IMR-90 (cell line): ENCODE results near the gene MAPRE2. TPM values are rescaled to one million over a fixed set of nuclear protein-coding genes. Genes with fewer than 3 reads are reported as not detected.

ENCODE experiments used
- ATAC-seq: fragments of 200-7000 bp; cut with Tn5 transposase; 2 replicates; pipeline ENCODE4 v1.9.1; 2020; ENCODE audit warnings: low read depth, mild to moderate bottlenecking, moderate library complexity
- BruUV-seq: library from RNA; stranded (reverse); fragments of 400-500 nt; replicated peaks from 2 replicates; lab custom pipeline; 2021; lab: Mats Ljungman, UMichigan
- CTCF ChIA-PET: fragments of 300-600 bp; formaldehyde crosslinking; extraction: SDS; loops from one replicate; lab custom pipeline; 2021; ENCODE audit warnings: antibody characterized with exemption; lab: Yijun Ruan, JAX
- POLR2A ChIA-PET: fragments of 300-600 bp; sonication (Branson Sonifier 250); formaldehyde crosslinking; loops from one replicate; lab custom pipeline; 2022; ENCODE audit warnings: antibody characterized with exemption; ENCODE audit not compliant: unreplicated experiment; lab: Charles Lee
- DNase-seq: peaks from one replicate; pipeline ENCODE4 v3.0.0; 2013
- H2AFZ ChIP-seq: replicated peaks from 2 replicates; pipeline ENCODE3; 2013; ENCODE audit warnings: low read length, mild to moderate bottlenecking; ENCODE audit not compliant: poor library complexity
- H2AK5ac ChIP-seq: 2 replicates; pipeline ENCODE4 v1.6.1; 2013; ENCODE audit warnings: low read depth, low read length, inconsistent platforms
- H2AK9ac ChIP-seq: replicated peaks from 2 replicates; pipeline ENCODE3; 2013; ENCODE audit warnings: mild to moderate bottlenecking, low read depth, low read length, moderate library complexity; ENCODE audit not compliant: poor library complexity
- H2BK120ac ChIP-seq: 2 replicates; pipeline ENCODE4 v1.6.1; 2013; ENCODE audit warnings: low read depth, low read length, inconsistent platforms
- H2BK15ac ChIP-seq: 3 replicates; pipeline ENCODE4 v1.6.1; 2013; ENCODE audit warnings: low read depth, low read length, inconsistent platforms
- H2BK20ac ChIP-seq: 2 replicates; pipeline ENCODE4 v1.6.1; 2013; ENCODE audit warnings: low read depth, mild to moderate bottlenecking, inconsistent platforms, low read length, moderate library complexity
- H2BK5ac ChIP-seq: 2 replicates; pipeline ENCODE4 v1.6.1; 2013; ENCODE audit warnings: mild to moderate bottlenecking, low read depth, low read length, inconsistent platforms; ENCODE audit not compliant: poor library complexity, severe bottlenecking
- H3K14ac ChIP-seq: replicated peaks from 2 replicates; pipeline ENCODE4 v1.6.1; 2013; ENCODE audit warnings: low read depth, low read length, inconsistent platforms
- H3K18ac ChIP-seq: 2 replicates; pipeline ENCODE4 v1.6.1; 2013; ENCODE audit warnings: low read depth, low read length, control low read depth
- H3K23ac ChIP-seq: 2 replicates; pipeline ENCODE4 v1.6.1; 2013; ENCODE audit warnings: low read depth, low read length, inconsistent platforms
- H3K27ac ChIP-seq: 2 replicates; pipeline ENCODE4 v1.5.1; 2013; ENCODE audit warnings: mild to moderate bottlenecking, control low read depth, low read length; ENCODE audit not compliant: insufficient read depth
- H3K27me3 ChIP-seq: 2 replicates; pipeline ENCODE4 v1.6.1; 2013; ENCODE audit warnings: low read length; ENCODE audit not compliant: control insufficient read depth, insufficient read depth
- H3K36me3 ChIP-seq: 2 replicates; pipeline ENCODE4 v1.6.1; 2013; ENCODE audit warnings: low read length, mixed read lengths; ENCODE audit not compliant: control insufficient read depth, insufficient read depth
- H3K4ac ChIP-seq: 2 replicates; pipeline ENCODE4 v1.6.1; 2013; ENCODE audit warnings: low read depth, low read length, inconsistent platforms
- H3K4me1 ChIP-seq: 2 replicates; pipeline ENCODE4 v1.6.1; 2013; ENCODE audit warnings: low read length, mixed read lengths; ENCODE audit not compliant: control insufficient read depth, insufficient read depth
- H3K4me2 ChIP-seq: 2 replicates; pipeline ENCODE4 v1.6.1; 2013; ENCODE audit warnings: low read depth, mild to moderate bottlenecking, control low read depth, low read length, moderate library complexity
- H3K4me3 ChIP-seq: 2 replicates; pipeline ENCODE4 v1.5.1; 2013; ENCODE audit warnings: low read depth, mild to moderate bottlenecking, control low read depth, low read length, moderate library complexity; ENCODE audit not compliant: insufficient read depth
- H3K56ac ChIP-seq: 2 replicates; pipeline ENCODE4 v1.6.1; 2013; ENCODE audit warnings: low read length, inconsistent platforms; ENCODE audit not compliant: insufficient read depth; ENCODE audit errors: extremely low read depth
- H3K79me1 ChIP-seq, 2 experiments: 2 replicates each; pipeline ENCODE4 v1.6.1; 2013; ENCODE audit warnings: low read length in 2 of 2, inconsistent platforms in 1 of 2, low read depth in 1 of 2
- H3K9ac ChIP-seq: 2 replicates; pipeline ENCODE4 v1.6.1; 2013; ENCODE audit warnings: low read depth, low read length, control low read depth
- H3K9me1 ChIP-seq: 2 replicates; pipeline ENCODE4 v1.6.1; 2013; ENCODE audit warnings: low read length, inconsistent platforms; ENCODE audit not compliant: insufficient read depth
- H3K9me3 ChIP-seq: 2 replicates; pipeline ENCODE4 v1.6.1; 2013; ENCODE audit warnings: low read length; ENCODE audit not compliant: control insufficient read depth, insufficient read depth
- H4K20me1 ChIP-seq: 2 replicates; pipeline ENCODE4 v1.6.1; 2013; ENCODE audit warnings: low read length, inconsistent platforms; ENCODE audit not compliant: insufficient read depth
- H4K5ac ChIP-seq: 2 replicates; pipeline ENCODE4 v1.6.1; 2013; ENCODE audit warnings: mild to moderate bottlenecking, low read depth, low read length, control low read depth
- H4K8ac ChIP-seq, 2 experiments: 2 replicates each; pipeline ENCODE4 v1.6.1; 2013; ENCODE audit warnings: low read depth in 2 of 2, low read length in 2 of 2, control low read depth in 1 of 2, inconsistent platforms in 1 of 2
- H4K91ac ChIP-seq: 2 replicates; pipeline ENCODE4 v1.6.1; 2013; ENCODE audit warnings: low read depth, low read length, inconsistent platforms; ENCODE audit not compliant: insufficient read depth
- BHLHE40 ChIP-seq: fragments of 150-350 bp; IDR thresholded peaks from 2 replicates; pipeline ENCODE4 v1.6.1; 2016; ENCODE audit warnings: mild to moderate bottlenecking, low read depth, low read length
- CEBPB ChIP-seq: IDR thresholded peaks from 2 replicates; pipeline ENCODE4 v1.6.1; 2012; ENCODE audit warnings: low read depth, low read length, improper control_type of control experiment
- CHD1 ChIP-seq: IDR thresholded peaks from 2 replicates; pipeline ENCODE4 v1.6.1; 2012; ENCODE audit warnings: low read depth, low read length, improper control_type of control experiment
- FOS ChIP-seq: fragments of 150-350 bp; IDR thresholded peaks from 2 replicates; pipeline ENCODE4 v1.6.1; 2016; ENCODE audit warnings: low read depth, low read length
- MAFK ChIP-seq: IDR thresholded peaks from 2 replicates; pipeline ENCODE4 v1.6.1; 2012; ENCODE audit warnings: low read depth, low read length, improper control_type of control experiment
- MAZ ChIP-seq: IDR thresholded peaks from 2 replicates; pipeline ENCODE4 v1.6.1; 2012; ENCODE audit warnings: low read depth, mild to moderate bottlenecking, low read length, improper control_type of control experiment, moderate library complexity, borderline replicate concordance
- MXI1 ChIP-seq: IDR thresholded peaks from 2 replicates; pipeline ENCODE4 v1.6.1; 2012; ENCODE audit warnings: low read depth, mild to moderate bottlenecking, low read length, moderate library complexity, borderline replicate concordance
- POLR2A ChIP-seq: IDR thresholded peaks from 2 replicates; pipeline ENCODE4 v1.6.1; 2012; ENCODE audit warnings: mild to moderate bottlenecking, low read depth, low read length
- RAD21 ChIP-seq: IDR thresholded peaks from 2 replicates; pipeline ENCODE4 v1.6.1; 2012; ENCODE audit warnings: low read length, improper control_type of control experiment
- RFX5 ChIP-seq: IDR thresholded peaks from 2 replicates; pipeline ENCODE4 v1.8.0; 2012; ENCODE audit warnings: low read depth, mild to moderate bottlenecking, low read length, moderate library complexity
- SMC3 ChIP-seq: fragments of 150-350 bp; IDR thresholded peaks from 2 replicates; pipeline ENCODE4 v1.6.1; 2016; ENCODE audit warnings: low read depth, mild to moderate bottlenecking, antibody characterized with exemption, low read length, moderate library complexity
- WGBS, 2 experiments: methylation state at CpG; one replicate each; pipeline versions ENCODE4 v1.1.5 to v1.1.7; 2013; ENCODE audit warnings: missing lambda C conversion rate in 2 of 2; ENCODE audit not compliant: insufficient read length in 1 of 2; ENCODE audit errors: extremely low coverage in 2 of 2; 5-methylcytosine and 5-hydroxymethylcytosine counted together
- dilution Hi-C: fragments of 300-500 bp; cut with HindIII; formaldehyde crosslinking; loops from one replicate; pipeline ENCODE4 v1.14.3; 2018; ENCODE audit warnings: low sequenced_read_pairs; ENCODE audit not compliant: unreplicated experiment
- in situ Hi-C: fragments of 300-500 bp; cut with MboI; formaldehyde crosslinking; loops from 3 replicates; pipeline ENCODE4 v1.14.3; 2019; ENCODE audit warnings: low sequenced_read_pairs, inconsistent platforms, mixed read lengths
- intact Hi-C: fragments of 100-400 bp; cut with micrococcal nuclease; formaldehyde crosslinking; loops from 2 replicates; pipeline ENCODE4 v1.10.0; 2022
- polyA plus RNA-seq, 3 experiments: library from polyadenylated mRNA; depleted of rRNA; stranded (reverse); fragments of >200 nt; gene quantifications; 2 replicates each; pipeline ENCODE4 v1.2.3, GENCODE V29; 2012; ENCODE audit warnings: low replicate concordance in 1 of 3
- total RNA-seq: library from RNA; depleted of rRNA; stranded (reverse); fragments of >200 nt; gene quantifications from 2 replicates; pipeline ENCODE4 v1.2.3, GENCODE V29; 2012
- TF ChIP-seq, protein P1 (sequence below): conservative IDR thresholded peaks from 2 replicates; pipeline ENCODE4 v1.5.1; 2012; ENCODE audit warnings: mild to moderate bottlenecking, low read depth, low read length, improper control_type of control experiment
- TF ChIP-seq, protein P2 (sequence below): fragments of 150-350 bp; IDR thresholded peaks from 2 replicates; pipeline ENCODE4 v1.6.1; 2016; ENCODE audit warnings: low read depth, mild to moderate bottlenecking, low read length, moderate library complexity, borderline replicate concordance
- TF ChIP-seq, protein P3 (sequence below): fragments of 150-350 bp; IDR thresholded peaks from 2 replicates; pipeline ENCODE4 v1.6.1; 2017; ENCODE audit warnings: mild to moderate bottlenecking, antibody characterized with exemption, low read length, low read depth

The MAPRE2 gene
- total and polyA plus RNA-seq, 2 of the 4 experiments (the other 2 are of a cell fraction): 19.6 to 23.8 TPM

DNA sequence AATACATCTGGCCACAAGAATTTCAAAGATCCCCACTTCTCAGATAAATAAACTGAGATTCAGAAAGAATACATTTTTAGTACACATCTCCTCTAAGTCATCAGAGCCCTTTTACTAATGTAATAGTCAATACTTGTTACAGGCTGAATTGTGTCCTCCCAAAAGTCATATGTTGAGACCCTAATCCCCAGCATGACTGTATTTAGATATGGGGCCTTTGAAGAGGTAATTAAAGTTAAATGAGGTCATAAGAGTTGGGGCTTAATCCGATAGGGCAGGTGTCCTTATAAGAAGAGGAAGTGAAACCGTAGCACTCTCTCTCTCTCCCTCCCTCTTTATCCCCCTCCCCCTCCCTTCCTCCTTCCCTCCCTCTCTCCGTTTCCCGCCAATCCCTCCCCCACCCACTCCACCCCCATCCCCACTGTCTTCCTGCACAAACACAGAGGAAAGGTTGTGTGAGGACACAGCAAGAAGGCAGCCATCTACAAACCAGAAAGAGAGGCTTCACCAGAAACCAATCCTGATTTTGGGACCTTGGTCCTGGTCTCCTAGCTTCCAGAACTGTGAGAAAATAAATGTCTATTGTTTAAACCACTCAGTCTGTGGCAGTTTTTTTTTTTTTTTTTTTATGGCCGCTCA is 133.0 kb downstream of the MAPRE2 start:
- ChIA-PET CTCF (interaction anchor here (0.5 kb wide), 1 partner anchor 956 kb away, joined by 3 read pairs; no protein-coding TSS in a partner anchor), POLR2A (no interaction called here)
- H3K4ac ChIP-seq: no peak overlapping the region
- H2AK9ac ChIP-seq: no peak overlapping the region
- peaks cover 5% of the 10 kb centered on the region for H3K27me3 ChIP-seq
- H3K9me3 ChIP-seq: no peaks in the 10 kb centered on the region
- no peaks in the 10 kb centered on the region for H3K79me1 ChIP-seq
- dilution Hi-C loops (no loop called here), in situ Hi-C loops (no loop called here), intact Hi-C loops (no loop called here)
- H3K23ac ChIP-seq: no peak overlapping the region
- no peak overlapping the region for H2BK120ac ChIP-seq
- no peak overlapping the region for H4K8ac ChIP-seq
- H4K20me1 ChIP-seq: no peaks in the 10 kb centered on the region
- no peaks in the 10 kb centered on the region for H3K4me1 ChIP-seq
- no peak overlapping the region for H3K56ac ChIP-seq
- no peak overlapping the region for H4K5ac ChIP-seq
- no peak for TF ChIP-seq MAFK
- no peak for TF ChIP-seq BHLHE40
- TF ChIP-seq, protein P1, sequence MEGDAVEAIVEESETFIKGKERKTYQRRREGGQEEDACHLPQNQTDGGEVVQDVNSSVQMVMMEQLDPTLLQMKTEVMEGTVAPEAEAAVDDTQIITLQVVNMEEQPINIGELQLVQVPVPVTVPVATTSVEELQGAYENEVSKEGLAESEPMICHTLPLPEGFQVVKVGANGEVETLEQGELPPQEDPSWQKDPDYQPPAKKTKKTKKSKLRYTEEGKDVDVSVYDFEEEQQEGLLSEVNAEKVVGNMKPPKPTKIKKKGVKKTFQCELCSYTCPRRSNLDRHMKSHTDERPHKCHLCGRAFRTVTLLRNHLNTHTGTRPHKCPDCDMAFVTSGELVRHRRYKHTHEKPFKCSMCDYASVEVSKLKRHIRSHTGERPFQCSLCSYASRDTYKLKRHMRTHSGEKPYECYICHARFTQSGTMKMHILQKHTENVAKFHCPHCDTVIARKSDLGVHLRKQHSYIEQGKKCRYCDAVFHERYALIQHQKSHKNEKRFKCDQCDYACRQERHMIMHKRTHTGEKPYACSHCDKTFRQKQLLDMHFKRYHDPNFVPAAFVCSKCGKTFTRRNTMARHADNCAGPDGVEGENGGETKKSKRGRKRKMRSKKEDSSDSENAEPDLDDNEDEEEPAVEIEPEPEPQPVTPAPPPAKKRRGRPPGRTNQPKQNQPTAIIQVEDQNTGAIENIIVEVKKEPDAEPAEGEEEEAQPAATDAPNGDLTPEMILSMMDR: no peak
- TF ChIP-seq RFX5: no peak
- no peak for TF ChIP-seq CEBPB
- TF ChIP-seq RAD21: no peak
- TF ChIP-seq, protein P2, sequence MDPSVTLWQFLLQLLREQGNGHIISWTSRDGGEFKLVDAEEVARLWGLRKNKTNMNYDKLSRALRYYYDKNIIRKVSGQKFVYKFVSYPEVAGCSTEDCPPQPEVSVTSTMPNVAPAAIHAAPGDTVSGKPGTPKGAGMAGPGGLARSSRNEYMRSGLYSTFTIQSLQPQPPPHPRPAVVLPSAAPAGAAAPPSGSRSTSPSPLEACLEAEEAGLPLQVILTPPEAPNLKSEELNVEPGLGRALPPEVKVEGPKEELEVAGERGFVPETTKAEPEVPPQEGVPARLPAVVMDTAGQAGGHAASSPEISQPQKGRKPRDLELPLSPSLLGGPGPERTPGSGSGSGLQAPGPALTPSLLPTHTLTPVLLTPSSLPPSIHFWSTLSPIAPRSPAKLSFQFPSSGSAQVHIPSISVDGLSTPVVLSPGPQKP: no peak
- no peak for TF ChIP-seq SMC3
- no peak for TF ChIP-seq POLR2A
- TF ChIP-seq MXI1: no peak
- no peak for TF ChIP-seq FOS
- no peak for TF ChIP-seq CHD1
- TF ChIP-seq MAZ: no peak
- TF ChIP-seq, protein P3, sequence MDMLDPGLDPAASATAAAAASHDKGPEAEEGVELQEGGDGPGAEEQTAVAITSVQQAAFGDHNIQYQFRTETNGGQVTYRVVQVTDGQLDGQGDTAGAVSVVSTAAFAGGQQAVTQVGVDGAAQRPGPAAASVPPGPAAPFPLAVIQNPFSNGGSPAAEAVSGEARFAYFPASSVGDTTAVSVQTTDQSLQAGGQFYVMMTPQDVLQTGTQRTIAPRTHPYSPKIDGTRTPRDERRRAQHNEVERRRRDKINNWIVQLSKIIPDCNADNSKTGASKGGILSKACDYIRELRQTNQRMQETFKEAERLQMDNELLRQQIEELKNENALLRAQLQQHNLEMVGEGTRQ: no peak
- H2BK20ac ChIP-seq: no peak overlapping the region
- H2AK5ac ChIP-seq: no peak overlapping the region
- DNase-seq: no peak
- H4K91ac ChIP-seq: no peak overlapping the region
- no peak overlapping the region for H3K4me2 ChIP-seq
- no peak overlapping the region for H2BK5ac ChIP-seq
- H3K9ac ChIP-seq: no peak overlapping the region
- no peak overlapping the region for H3K14ac ChIP-seq
- H3K18ac ChIP-seq: no peak overlapping the region
- no peak for ATAC-seq
- H3K27ac ChIP-seq: no peak overlapping the region
- H2BK15ac ChIP-seq: no peak overlapping the region
- H2AFZ ChIP-seq: no peak overlapping the region
- H3K4me3 ChIP-seq: no peak overlapping the region
- H3K36me3 ChIP-seq: no peaks in the 10 kb centered on the region
- H3K9me1 ChIP-seq: no peaks in the 10 kb centered on the region
- BruUV-seq: no TSS peak
- no CpG with 5 or more reads among the region's 5 CpGs for WGBS, 2 experiments
